ENCODE measurements around the gene HIGD1C.

HIGD1C gene

DNA sequence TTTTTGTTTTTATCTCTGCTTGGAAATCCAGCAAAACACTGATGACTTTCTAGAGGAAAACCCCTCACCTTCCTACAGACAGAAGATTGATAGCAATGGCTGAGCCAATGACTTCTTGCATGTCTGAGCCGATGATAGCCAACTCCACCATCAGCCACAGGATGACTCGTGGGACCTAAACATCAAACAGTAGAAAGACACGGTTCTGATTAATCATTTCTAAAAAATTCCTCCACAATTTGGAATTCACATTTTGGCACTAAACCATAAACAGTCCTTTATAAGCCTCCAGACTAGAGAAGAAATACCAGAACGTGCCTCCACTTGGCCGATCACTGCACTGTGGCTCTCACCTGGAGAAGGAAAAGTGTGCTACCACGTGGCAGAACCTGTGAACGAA, 47.9 kb downstream of the HIGD1C start:
- no peak overlapping the region for H3K9ac ChIP-seq (ENCODE audit: low read length)
- no peaks in the 10 kb centered on the region for H3F3A ChIP-seq (ENCODE audit: insufficient read depth, low read length)
- no peaks in the 10 kb centered on the region for H4K20me1 ChIP-seq (ENCODE audit: insufficient read depth, low read length)
- H2AFZ ChIP-seq (ENCODE audit: low read length), result no peak overlapping the region
- H3K4me1 ChIP-seq (ENCODE audit: insufficient read depth, low read length, severe bottlenecking), result no peaks in the 10 kb centered on the region
- H3K36me3 ChIP-seq (ENCODE audit: insufficient read depth, low read length), result peaks cover 50% of the 10 kb centered on the region
- no peak overlapping the region for H3K27ac ChIP-seq (ENCODE audit: low read depth, low read length, poor library complexity, severe bottlenecking)
- TF ChIP-seq, protein P1, sequence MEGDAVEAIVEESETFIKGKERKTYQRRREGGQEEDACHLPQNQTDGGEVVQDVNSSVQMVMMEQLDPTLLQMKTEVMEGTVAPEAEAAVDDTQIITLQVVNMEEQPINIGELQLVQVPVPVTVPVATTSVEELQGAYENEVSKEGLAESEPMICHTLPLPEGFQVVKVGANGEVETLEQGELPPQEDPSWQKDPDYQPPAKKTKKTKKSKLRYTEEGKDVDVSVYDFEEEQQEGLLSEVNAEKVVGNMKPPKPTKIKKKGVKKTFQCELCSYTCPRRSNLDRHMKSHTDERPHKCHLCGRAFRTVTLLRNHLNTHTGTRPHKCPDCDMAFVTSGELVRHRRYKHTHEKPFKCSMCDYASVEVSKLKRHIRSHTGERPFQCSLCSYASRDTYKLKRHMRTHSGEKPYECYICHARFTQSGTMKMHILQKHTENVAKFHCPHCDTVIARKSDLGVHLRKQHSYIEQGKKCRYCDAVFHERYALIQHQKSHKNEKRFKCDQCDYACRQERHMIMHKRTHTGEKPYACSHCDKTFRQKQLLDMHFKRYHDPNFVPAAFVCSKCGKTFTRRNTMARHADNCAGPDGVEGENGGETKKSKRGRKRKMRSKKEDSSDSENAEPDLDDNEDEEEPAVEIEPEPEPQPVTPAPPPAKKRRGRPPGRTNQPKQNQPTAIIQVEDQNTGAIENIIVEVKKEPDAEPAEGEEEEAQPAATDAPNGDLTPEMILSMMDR (IDR thresholded peaks at IDR 0.05; ENCODE audit: low read length), result no peak
- no peak for TF ChIP-seq EZH2 (IDR thresholded peaks at IDR 0.05; ENCODE audit: borderline replicate concordance, low read length)
- H3K4me3 ChIP-seq (ENCODE audit: low read depth, low read length, poor library complexity, severe bottlenecking), result no peak overlapping the region
- H3K9me3 ChIP-seq (ENCODE audit: low read length), result no peaks in the 10 kb centered on the region
- H3K79me2 ChIP-seq (ENCODE audit: insufficient read depth, low read length), result no peaks in the 10 kb centered on the region
- no peaks in the 10 kb centered on the region for H3K9me2 ChIP-seq (ENCODE audit: low read depth, low read length)
- no peaks in the 10 kb centered on the region for H3K27me3 ChIP-seq (ENCODE audit: insufficient read depth, low read length)
- no peak overlapping the region for H3K4me2 ChIP-seq (ENCODE audit: low read length)

DNA sequence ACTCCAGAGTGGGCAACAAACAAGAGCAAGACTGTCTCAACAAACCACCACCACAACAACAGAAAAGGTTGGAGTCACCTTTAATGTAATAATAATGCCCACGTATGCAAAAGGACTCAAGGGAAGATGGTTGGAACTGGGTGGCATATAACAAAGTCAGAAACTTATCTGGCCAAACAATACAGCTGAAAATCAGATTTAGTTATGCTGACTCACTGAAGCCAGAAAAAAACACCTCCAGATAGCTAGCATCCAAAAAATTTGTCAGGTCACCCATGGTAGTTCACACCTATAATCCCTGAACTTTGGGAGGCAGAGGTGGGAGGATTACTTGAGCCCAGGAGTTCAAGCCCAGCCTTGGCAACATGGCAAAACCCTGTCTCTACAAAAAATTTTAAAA, 49.5 kb downstream of the HIGD1C start:
- H3K36me3 ChIP-seq (ENCODE audit: insufficient read depth, low read length), result peaks cover 45% of the 10 kb centered on the region

DNA sequence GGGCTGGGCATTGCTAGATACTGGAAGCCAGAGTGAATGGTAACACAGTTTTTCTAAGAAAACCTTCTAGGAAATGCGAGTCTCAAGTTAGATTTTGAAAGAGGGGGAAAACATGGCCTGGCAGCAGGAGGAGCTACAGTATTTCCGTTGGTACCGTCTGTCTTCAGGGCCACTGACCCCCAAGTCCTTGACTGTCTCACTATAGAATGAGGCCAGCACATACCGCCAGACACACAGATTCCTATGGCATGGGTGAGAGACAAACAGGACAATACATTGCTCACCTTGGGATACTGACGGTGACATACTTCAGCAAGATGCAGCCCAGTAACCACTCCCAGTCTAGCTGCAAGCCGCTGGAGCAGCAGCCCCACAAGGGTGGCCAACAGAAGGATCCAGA, 52.2 kb downstream of the HIGD1C start:
- Histone ChIP-seq H3K27ac (ENCODE audit: low read depth, low read length, poor library complexity, severe bottlenecking) (no peak overlapping the region), H3K4me3 (ENCODE audit: low read depth, low read length, poor library complexity, severe bottlenecking) (no peak overlapping the region), H3K4me2 (ENCODE audit: low read length) (no peak overlapping the region), H4K20me1 (ENCODE audit: insufficient read depth, low read length) (no peaks in the 10 kb centered on the region), H3K9me2 (ENCODE audit: low read depth, low read length) (no peaks in the 10 kb centered on the region), H2AFZ (ENCODE audit: low read length) (no peak overlapping the region), H3K36me3 (ENCODE audit: insufficient read depth, low read length) (peaks cover 41% of the 10 kb centered on the region), H3K9me3 (ENCODE audit: low read length) (no peaks in the 10 kb centered on the region), H3K9ac (ENCODE audit: low read length) (no peak overlapping the region), H3F3A (ENCODE audit: insufficient read depth, low read length) (no peaks in the 10 kb centered on the region), H3K79me2 (ENCODE audit: insufficient read depth, low read length) (0 out of 2 replicates have a peak, but pooled peaks cover 4% of the 10 kb centered on the region), H3K4me1 (ENCODE audit: insufficient read depth, low read length, severe bottlenecking) (peaks cover 12% of the 10 kb centered on the region), H3K27me3 (ENCODE audit: insufficient read depth, low read length) (no peaks in the 10 kb centered on the region)
- TF ChIP-seq EZH2 (IDR thresholded peaks at IDR 0.05; ENCODE audit: borderline replicate concordance, low read length), result no peak
- TF ChIP-seq, protein P1 (IDR thresholded peaks at IDR 0.05; ENCODE audit: low read length), result no peak

More for the DNA sequence above, 49.5 kb downstream of the HIGD1C start:
- Histone ChIP-seq H3K4me3 (ENCODE audit: low read depth, low read length, poor library complexity, severe bottlenecking) (no peak overlapping the region), H3F3A (ENCODE audit: insufficient read depth, low read length) (no peaks in the 10 kb centered on the region), H4K20me1 (ENCODE audit: insufficient read depth, low read length) (no peaks in the 10 kb centered on the region), H3K79me2 (ENCODE audit: insufficient read depth, low read length) (no peaks in the 10 kb centered on the region), H3K4me1 (ENCODE audit: insufficient read depth, low read length, severe bottlenecking) (no peaks in the 10 kb centered on the region), H3K9me3 (ENCODE audit: low read length) (no peaks in the 10 kb centered on the region), H3K9me2 (ENCODE audit: low read depth, low read length) (no peaks in the 10 kb centered on the region), H2AFZ (ENCODE audit: low read length) (no peak overlapping the region), H3K27ac (ENCODE audit: low read depth, low read length, poor library complexity, severe bottlenecking) (no peak overlapping the region), H3K9ac (ENCODE audit: low read length) (no peak overlapping the region), H3K27me3 (ENCODE audit: insufficient read depth, low read length) (no peaks in the 10 kb centered on the region), H3K4me2 (ENCODE audit: low read length) (no peak overlapping the region)
- TF ChIP-seq, protein P1 (IDR thresholded peaks at IDR 0.05; ENCODE audit: low read length), result no peak
- TF ChIP-seq EZH2 (IDR thresholded peaks at IDR 0.05; ENCODE audit: borderline replicate concordance, low read length), result no peak
